HEK293 (cell line): ENCODE results near the gene DLX3.

Experiments
- EGR2 ChIP-seq: fragments of 450-650 bp; formaldehyde crosslinking; IDR thresholded peaks from 2 replicates; pipeline ENCODE4 v1.5.1; 2016; ENCODE audit warnings: low read depth, missing biosample characterization, missing genetic modification characterization
- IKZF3 ChIP-seq: fragments of 450-650 bp; IDR thresholded peaks from 2 replicates; pipeline ENCODE4 v1.5.0; 2018; ENCODE audit warnings: missing biosample characterization, mild to moderate bottlenecking, missing genetic modification characterization, moderate library complexity
- KLF17 ChIP-seq: fragments of 450-650 bp; formaldehyde crosslinking; IDR thresholded peaks from 2 replicates; pipeline ENCODE4 v1.5.1; 2016; ENCODE audit warnings: missing biosample characterization, missing genetic modification characterization
- KLF9 ChIP-seq: fragments of 450-650 bp; formaldehyde crosslinking; IDR thresholded peaks from 2 replicates; pipeline ENCODE4 v1.5.1; 2016; ENCODE audit warnings: missing biosample characterization, missing genetic modification characterization, low read depth
- SP7 ChIP-seq: fragments of 450-650 bp; formaldehyde crosslinking; IDR thresholded peaks from 2 replicates; pipeline ENCODE4 v1.5.1; 2016; ENCODE audit warnings: missing biosample characterization, missing genetic modification characterization
- ZBTB21 ChIP-seq: fragments of 450-650 bp; formaldehyde crosslinking; IDR thresholded peaks from 2 replicates; pipeline ENCODE4 v1.5.1; 2017; ENCODE audit warnings: missing biosample characterization, missing genetic modification characterization
- ZBTB49 ChIP-seq: fragments of 450-650 bp; formaldehyde crosslinking; IDR thresholded peaks from 2 replicates; pipeline ENCODE4 v1.5.1; 2016; ENCODE audit warnings: missing biosample characterization, missing genetic modification characterization, low read depth
- ZBTB7A ChIP-seq: fragments of 450-650 bp; formaldehyde crosslinking; IDR thresholded peaks from 2 replicates; pipeline ENCODE4 v1.5.1; 2016; ENCODE audit warnings: low read depth, missing biosample characterization, missing genetic modification characterization
- ZNF10 ChIP-seq: fragments of 450-650 bp; formaldehyde crosslinking; IDR thresholded peaks from 2 replicates; pipeline ENCODE4 v1.5.1; 2017; ENCODE audit warnings: missing biosample characterization, missing genetic modification characterization
- ZNF132 ChIP-seq: fragments of 450-650 bp; formaldehyde crosslinking; IDR thresholded peaks from 2 replicates; pipeline ENCODE4 v1.5.1; 2017; ENCODE audit warnings: missing biosample characterization, missing genetic modification characterization, borderline replicate concordance
- ZNF138 ChIP-seq: fragments of 450-650 bp; formaldehyde crosslinking; IDR thresholded peaks from 2 replicates; pipeline ENCODE4 v1.5.1; 2016; ENCODE audit warnings: missing biosample characterization, missing genetic modification characterization, borderline replicate concordance
- ZNF148 ChIP-seq: fragments of 450-650 bp; formaldehyde crosslinking; IDR thresholded peaks from 2 replicates; pipeline ENCODE4 v1.5.0; 2017; ENCODE audit warnings: missing biosample characterization, missing genetic modification characterization, borderline replicate concordance
- ZNF221 ChIP-seq: fragments of 450-650 bp; formaldehyde crosslinking; IDR thresholded peaks from 2 replicates; pipeline ENCODE4 v1.5.1; 2017; ENCODE audit warnings: missing biosample characterization, missing genetic modification characterization, borderline replicate concordance
- ZNF350 ChIP-seq: fragments of 450-650 bp; formaldehyde crosslinking; IDR thresholded peaks from 2 replicates; pipeline ENCODE4 v1.5.0; 2017; ENCODE audit warnings: missing biosample characterization, mild to moderate bottlenecking, missing genetic modification characterization
- ZNF362 ChIP-seq: fragments of 450-650 bp; formaldehyde crosslinking; IDR thresholded peaks from 2 replicates; pipeline ENCODE4 v1.5.1; 2016; ENCODE audit warnings: missing biosample characterization, missing genetic modification characterization
- ZNF548 ChIP-seq: fragments of 450-650 bp; formaldehyde crosslinking; IDR thresholded peaks from 2 replicates; pipeline ENCODE4 v1.5.1; 2016; ENCODE audit warnings: missing biosample characterization, missing genetic modification characterization
- ZNF549 ChIP-seq: fragments of 450-650 bp; IDR thresholded peaks from 2 replicates; pipeline ENCODE4 v1.5.1; 2018; ENCODE audit warnings: missing biosample characterization, missing genetic modification characterization, mild to moderate bottlenecking, inconsistent platforms, moderate library complexity
- ZNF561 ChIP-seq: fragments of 450-650 bp; IDR thresholded peaks from 2 replicates; pipeline ENCODE4 v1.5.1; 2018; ENCODE audit warnings: missing biosample characterization, missing genetic modification characterization, borderline replicate concordance
- ZNF610 ChIP-seq: fragments of 450-650 bp; formaldehyde crosslinking; IDR thresholded peaks from 2 replicates; pipeline ENCODE4 v1.5.1; 2016; ENCODE audit warnings: missing biosample characterization, missing genetic modification characterization, borderline replicate concordance
- ZNF658 ChIP-seq: fragments of 450-650 bp; formaldehyde crosslinking; IDR thresholded peaks from 2 replicates; pipeline ENCODE4; 2016; ENCODE audit warnings: missing biosample characterization, missing genetic modification characterization
- ZNF792 ChIP-seq: fragments of 450-650 bp; formaldehyde crosslinking; IDR thresholded peaks from 2 replicates; pipeline ENCODE4 v1.5.1; 2016; ENCODE audit warnings: missing biosample characterization, missing genetic modification characterization
- ZNF830 ChIP-seq: fragments of 450-650 bp; IDR thresholded peaks from 2 replicates; pipeline ENCODE4 v1.5.0; 2018; ENCODE audit warnings: missing biosample characterization, missing genetic modification characterization, low read depth, mild to moderate bottlenecking, moderate library complexity
- ZNF837 ChIP-seq: fragments of 450-650 bp; formaldehyde crosslinking; IDR thresholded peaks from 2 replicates; pipeline ENCODE4 v1.5.1; 2016; ENCODE audit warnings: missing biosample characterization, missing genetic modification characterization
- ZSCAN4 ChIP-seq: fragments of 450-650 bp; formaldehyde crosslinking; IDR thresholded peaks from 2 replicates; pipeline ENCODE4 v1.5.1; 2017; ENCODE audit warnings: missing biosample characterization, missing genetic modification characterization
- TF ChIP-seq, protein P1 (sequence below): fragments of 450-650 bp; formaldehyde crosslinking; IDR thresholded peaks from 2 replicates; pipeline ENCODE4 v1.5.1; 2016; ENCODE audit warnings: missing biosample characterization, missing genetic modification characterization
- TF ChIP-seq, protein P2 (sequence below): IDR thresholded peaks from 2 replicates; pipeline ENCODE4 v1.6.1; 2011; ENCODE audit warnings: mild to moderate bottlenecking, low read depth, low read length, borderline replicate concordance
- TF ChIP-seq, protein P3 (sequence below): fragments of 450-650 bp; formaldehyde crosslinking; IDR thresholded peaks from 2 replicates; pipeline ENCODE4 v1.5.1; 2016; ENCODE audit warnings: missing biosample characterization, missing genetic modification characterization

DLX3 gene

DNA sequence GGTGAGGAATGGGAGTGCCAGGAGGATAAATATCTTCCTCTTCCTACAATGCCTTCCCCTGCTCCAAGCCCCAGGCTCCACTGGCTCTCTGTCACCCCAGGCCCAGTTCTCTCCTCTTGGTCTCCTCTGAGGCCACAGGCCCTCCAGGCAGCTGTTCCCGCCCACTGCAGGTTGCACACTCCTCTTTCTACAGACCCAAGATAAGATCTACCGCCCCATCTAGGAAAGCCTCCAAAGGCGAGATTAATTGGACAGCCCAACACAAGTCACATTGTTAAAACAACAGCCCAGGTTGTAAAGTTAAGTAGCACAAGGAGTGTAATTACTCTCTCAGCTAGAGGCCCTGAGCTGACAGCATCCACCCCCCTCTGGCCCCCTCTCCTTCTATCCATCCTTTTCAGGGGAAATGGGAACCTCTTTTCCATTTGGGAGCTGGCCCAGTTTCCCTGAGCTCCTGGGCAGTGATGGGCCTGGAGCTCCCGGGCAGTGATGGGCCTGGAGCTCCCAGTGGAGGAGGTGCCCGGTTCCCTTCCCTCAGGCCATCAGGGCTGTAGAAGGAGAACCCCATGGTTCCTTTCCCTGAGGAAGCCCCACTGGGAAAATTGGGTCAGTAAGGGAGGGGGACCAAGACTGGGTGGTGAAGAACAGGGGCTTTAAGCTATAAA, 18.7 kb downstream of the DLX3 start (continued):
- TF ChIP-seq ZNF792 (tag by site-specific recombination) (no peak), ZNF658 (no peak), ZNF10 (tag by site-specific recombination) (peak; percentile 58; the same call in 1 of the 2 replicates), SP7 (tag by site-specific recombination) (peak; percentile 100), ZNF148 (no peak), ZNF837 (no peak), KLF9 (peak; percentile 84), ZBTB7A (tag by site-specific recombination) (no peak), ZBTB21 (tag by site-specific recombination) (peak; percentile 41; the same call in 1 of the 2 replicates), ZNF549 (tag by site-specific recombination) (no peak), ZNF362 (tag by site-specific recombination) (no peak), ZNF350 (no peak), ZNF610 (tag by site-specific recombination) (peak; percentile 87), ZNF548 (tag by site-specific recombination) (no peak), ZSCAN4 (tag by site-specific recombination) (peak; percentile 45; the same call in 1 of the 2 replicates), ZNF561 (tag by site-specific recombination) (peak; percentile 94), ZNF132 (tag by site-specific recombination) (no peak), ZBTB49 (tag by site-specific recombination) (no peak), IKZF3 (tag by site-specific recombination) (peak; percentile 98), ZNF830 (tag by site-specific recombination) (no peak), ZNF138 (tag by site-specific recombination) (no peak), EGR2 (tag by site-specific recombination) (peak; percentile 94), ZNF221 (no peak), KLF17 (tag by site-specific recombination) (peak; percentile 100)
- TF ChIP-seq, protein P1, sequence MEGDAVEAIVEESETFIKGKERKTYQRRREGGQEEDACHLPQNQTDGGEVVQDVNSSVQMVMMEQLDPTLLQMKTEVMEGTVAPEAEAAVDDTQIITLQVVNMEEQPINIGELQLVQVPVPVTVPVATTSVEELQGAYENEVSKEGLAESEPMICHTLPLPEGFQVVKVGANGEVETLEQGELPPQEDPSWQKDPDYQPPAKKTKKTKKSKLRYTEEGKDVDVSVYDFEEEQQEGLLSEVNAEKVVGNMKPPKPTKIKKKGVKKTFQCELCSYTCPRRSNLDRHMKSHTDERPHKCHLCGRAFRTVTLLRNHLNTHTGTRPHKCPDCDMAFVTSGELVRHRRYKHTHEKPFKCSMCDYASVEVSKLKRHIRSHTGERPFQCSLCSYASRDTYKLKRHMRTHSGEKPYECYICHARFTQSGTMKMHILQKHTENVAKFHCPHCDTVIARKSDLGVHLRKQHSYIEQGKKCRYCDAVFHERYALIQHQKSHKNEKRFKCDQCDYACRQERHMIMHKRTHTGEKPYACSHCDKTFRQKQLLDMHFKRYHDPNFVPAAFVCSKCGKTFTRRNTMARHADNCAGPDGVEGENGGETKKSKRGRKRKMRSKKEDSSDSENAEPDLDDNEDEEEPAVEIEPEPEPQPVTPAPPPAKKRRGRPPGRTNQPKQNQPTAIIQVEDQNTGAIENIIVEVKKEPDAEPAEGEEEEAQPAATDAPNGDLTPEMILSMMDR (tag by site-specific recombination): no peak
- TF ChIP-seq, protein P2, sequence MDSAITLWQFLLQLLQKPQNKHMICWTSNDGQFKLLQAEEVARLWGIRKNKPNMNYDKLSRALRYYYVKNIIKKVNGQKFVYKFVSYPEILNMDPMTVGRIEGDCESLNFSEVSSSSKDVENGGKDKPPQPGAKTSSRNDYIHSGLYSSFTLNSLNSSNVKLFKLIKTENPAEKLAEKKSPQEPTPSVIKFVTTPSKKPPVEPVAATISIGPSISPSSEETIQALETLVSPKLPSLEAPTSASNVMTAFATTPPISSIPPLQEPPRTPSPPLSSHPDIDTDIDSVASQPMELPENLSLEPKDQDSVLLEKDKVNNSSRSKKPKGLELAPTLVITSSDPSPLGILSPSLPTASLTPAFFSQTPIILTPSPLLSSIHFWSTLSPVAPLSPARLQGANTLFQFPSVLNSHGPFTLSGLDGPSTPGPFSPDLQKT: no peak
- TF ChIP-seq, protein P3, sequence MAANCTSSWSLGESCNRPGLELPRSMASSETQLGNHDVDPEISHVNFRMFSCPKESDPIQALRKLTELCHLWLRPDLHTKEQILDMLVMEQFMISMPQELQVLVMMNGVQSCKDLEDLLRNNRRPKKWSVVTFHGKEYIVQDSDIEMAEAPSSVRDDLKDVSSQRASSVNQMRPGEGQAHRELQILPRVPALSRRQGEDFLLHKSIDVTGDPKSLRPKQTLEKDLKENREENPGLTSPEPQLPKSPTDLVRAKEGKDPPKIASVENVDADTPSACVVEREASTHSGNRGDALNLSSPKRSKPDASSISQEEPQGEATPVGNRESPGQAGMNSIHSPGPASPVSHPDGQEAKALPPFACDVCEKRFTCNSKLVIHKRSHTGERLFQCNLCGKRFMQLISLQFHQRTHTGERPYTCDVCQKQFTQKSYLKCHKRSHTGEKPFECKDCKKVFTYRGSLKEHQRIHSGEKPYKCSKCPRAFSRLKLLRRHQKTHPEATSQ: no peak
